GM12878 (cell line): Measurements from ENCODE around the gene CEP78. TPM values are rescaled to one million over a fixed set of nuclear protein-coding genes. Genes with fewer than 3 reads are reported as not detected.

ENCODE experiments used
- ATAC-seq: fragments of 200-7000 bp; cut with Tn5 transposase; 3 replicates; pipeline ENCODE4 v1.9.1; 2020; ENCODE audit warnings: mild to moderate bottlenecking, moderate library complexity
- BruUV-seq: library from RNA; stranded (reverse); fragments of 400-500 nt; replicated peaks from 2 replicates; lab custom pipeline; 2021; lab: Mats Ljungman, UMichigan
- CTCF ChIA-PET: fragments of 300-600 bp; sonication (Branson Sonifier 250); formaldehyde crosslinking; extraction: SDS; loops from one replicate; lab custom pipeline; 2021; ENCODE audit warnings: inconsistent platforms; lab: Yijun Ruan, JAX
- POLR2A ChIA-PET: fragments of 350-600 bp; formaldehyde crosslinking; extraction: SDS; loops from one replicate; lab custom pipeline; 2021; ENCODE audit warnings: inconsistent platforms; lab: Charles Lee
- RAD21 ChIA-PET: fragments of 300-600 bp; sonication (Branson Sonifier 250); formaldehyde crosslinking; loops from one replicate; lab custom pipeline; 2023; ENCODE audit warnings: antibody characterized with exemption; ENCODE audit not compliant: unreplicated experiment; lab: Charles Lee
- SMC1A ChIA-PET: fragments of 300-600 bp; sonication (Branson Sonifier 250); formaldehyde crosslinking; loops from one replicate; lab custom pipeline; 2023; ENCODE audit not compliant: unreplicated experiment, uncharacterized antibody; lab: Charles Lee
- DNase-seq: peaks from one replicate; pipeline ENCODE4 v3.0.0-alpha.2; 2011; ENCODE audit warnings: low read depth, low spot score
- FAIRE-seq: peaks from 3 replicates; lab custom pipeline; 2011; peaks lifted over from hg19 to GRCh38; lab: Jason Lieb, UNC
- H2AFZ ChIP-seq: 2 replicates; pipeline ENCODE4 v1.6.0; 2011; ENCODE audit warnings: low read depth, low read length, control low read depth; ENCODE audit not compliant: control insufficient read depth
- H3K27ac ChIP-seq: 2 replicates; pipeline ENCODE4 v1.5.1; 2011; ENCODE audit warnings: control low read depth; ENCODE audit not compliant: control insufficient read depth, insufficient read depth
- H3K27me3 ChIP-seq, 2 experiments: replicated peaks in 1 of 2; 2 replicates each; pipeline versions ENCODE4 v1.6.0 to v1.6.1; 2011; ENCODE audit warnings: low read length in 1 of 2; ENCODE audit not compliant: control insufficient read depth in 2 of 2, insufficient read depth in 2 of 2
- H3K36me3 ChIP-seq, 2 experiments: 2 replicates each; pipeline ENCODE4 v1.5.1; 2011; ENCODE audit warnings: low read length in 1 of 2; ENCODE audit not compliant: control insufficient read depth in 2 of 2, insufficient read depth in 2 of 2
- H3K4me1 ChIP-seq: 2 replicates; pipeline ENCODE4 v1.6.1; 2011; ENCODE audit warnings: mild to moderate bottlenecking, low read length, moderate library complexity, mixed read lengths; ENCODE audit not compliant: control insufficient read depth, insufficient read depth
- H3K4me2 ChIP-seq: 2 replicates; pipeline ENCODE4 v1.6.0; 2011; ENCODE audit warnings: control low read depth; ENCODE audit not compliant: control insufficient read depth, insufficient read depth
- H3K4me3 ChIP-seq: fragments of 200-600 bp; sonication (generic); 2 replicates; pipeline ENCODE4 v1.5.1; 2016
- H3K79me2 ChIP-seq: 2 replicates; pipeline ENCODE4 v1.6.0; 2011; ENCODE audit warnings: low read length; ENCODE audit not compliant: control insufficient read depth, insufficient read depth
- H3K9ac ChIP-seq: 2 replicates; pipeline ENCODE4 v1.8.0; 2011; ENCODE audit warnings: low read length, control low read depth, mixed read lengths; ENCODE audit not compliant: control insufficient read depth, insufficient read depth
- H3K9me3 ChIP-seq: replicated peaks from 3 replicates; pipeline ENCODE4 v1.5.1; 2011; ENCODE audit warnings: mild to moderate bottlenecking, low read length; ENCODE audit not compliant: control insufficient read depth, insufficient read depth
- H4K20me1 ChIP-seq: 2 replicates; pipeline ENCODE4 v1.6.0; 2011; ENCODE audit not compliant: control insufficient read depth, insufficient read depth
- BMI1 ChIP-seq: fragments of 450-650 bp; IDR thresholded peaks from 2 replicates; pipeline ENCODE4 v1.6.1; 2016; ENCODE audit warnings: mild to moderate bottlenecking, moderate library complexity, borderline replicate concordance
- BRCA1 ChIP-seq: IDR thresholded peaks from 2 replicates; pipeline ENCODE4 v1.6.1; 2011; ENCODE audit warnings: low read depth, low read length, improper control_type of control experiment
- EED ChIP-seq: sonication (generic); IDR thresholded peaks from 2 replicates; pipeline ENCODE4 v1.6.1; 2016; ENCODE audit warnings: antibody characterized with exemption, low read depth
- ELK1 ChIP-seq: IDR thresholded peaks from 2 replicates; pipeline ENCODE4 v1.6.1; 2012; ENCODE audit warnings: low read depth, low read length, improper control_type of control experiment
- ETV6 ChIP-seq, 2 experiments: fragments of 450-650 bp in 1 of 2; IDR thresholded peaks in 1 of 2; conservative IDR thresholded peaks in 1 of 2; 2 replicates each; pipeline ENCODE4 v1.6.1; 2014; ENCODE audit warnings: antibody characterized with exemption in 1 of 2, borderline replicate concordance in 1 of 2, low read depth in 1 of 2, mild to moderate bottlenecking in 1 of 2, moderate library complexity in 1 of 2
- FOXM1 ChIP-seq: IDR thresholded peaks from 2 replicates; pipeline ENCODE4 v1.6.1; 2012; ENCODE audit warnings: low read depth, mild to moderate bottlenecking, inconsistent platforms, low read length, moderate library complexity
- IKZF2 ChIP-seq, 2 experiments: fragments of 450-650 bp; IDR thresholded peaks; 2 replicates each; pipeline ENCODE4 v1.6.1; 2017; ENCODE audit warnings: mild to moderate bottlenecking in 2 of 2, moderate library complexity in 2 of 2
- JUND ChIP-seq: IDR thresholded peaks from 2 replicates; pipeline ENCODE4 v1.6.1; 2012; ENCODE audit warnings: low read depth, mild to moderate bottlenecking, low read length, improper control_type of control experiment, moderate library complexity
- MXI1 ChIP-seq: fragments of 150-350 bp; IDR thresholded peaks from 2 replicates; pipeline ENCODE4 v1.6.1; 2011; ENCODE audit warnings: low read depth, mild to moderate bottlenecking, inconsistent platforms, low read length, improper control_type of control experiment
- NR2C2 ChIP-seq: IDR thresholded peaks from 2 replicates; pipeline ENCODE4 v1.6.1; 2011; ENCODE audit warnings: borderline replicate concordance, low read depth; ENCODE audit not compliant: control insufficient read depth, insufficient read length
- RB1 ChIP-seq: fragments of 450-650 bp; formaldehyde crosslinking; IDR thresholded peaks from 2 replicates; pipeline ENCODE4 v1.6.1; 2017; ENCODE audit warnings: mild to moderate bottlenecking, borderline replicate concordance
- SIN3A ChIP-seq: IDR thresholded peaks from 2 replicates; pipeline ENCODE4 v1.6.1; 2012; ENCODE audit warnings: low read depth, low read length, improper control_type of control experiment
- SKIL ChIP-seq: fragments of 450-650 bp; IDR thresholded peaks from 2 replicates; pipeline ENCODE4 v1.6.1; 2017; ENCODE audit warnings: mild to moderate bottlenecking, low read depth, inconsistent platforms; ENCODE audit not compliant: poor library complexity, severe bottlenecking
- YY1 ChIP-seq: IDR thresholded peaks from 2 replicates; pipeline ENCODE4 v1.6.1; 2011; ENCODE audit warnings: low read depth, mild to moderate bottlenecking, low read length
- ZNF622 ChIP-seq: fragments of 450-650 bp; IDR thresholded peaks from 2 replicates; pipeline ENCODE4 v1.6.1; 2017; ENCODE audit warnings: mild to moderate bottlenecking, inconsistent platforms
- WGBS: methylation state at CpG from one replicate; pipeline ENCODE4 v1.1.6; 2016; ENCODE audit warnings: low lambda C conversion rate; ENCODE audit not compliant: insufficient replicate concordance, insufficient coverage; ENCODE audit errors: missing lambda C conversion rate; 5-methylcytosine and 5-hydroxymethylcytosine counted together
- in situ Hi-C: fragments of 300-500 bp; cut with MboI; formaldehyde crosslinking; loops from 9 replicates; pipeline ENCODE4 v1.14.3; 2018; ENCODE audit warnings: mixed read lengths
- intact Hi-C: fragments of 100-400 bp; cut with micrococcal nuclease; formaldehyde crosslinking; loops from one replicate; pipeline ENCODE4 v1.14.2; 2022; ENCODE audit not compliant: unreplicated experiment
- polyA plus RNA-seq, 11 experiments: library from polyadenylated mRNA; depleted of rRNA in 4 of 11; unstranded in 6 of 11; stranded (reverse) in 5 of 11; fragments of >200 nt; fragmentation: Nextera tagmentation in 4 of 11; fragmentation: Illumina TruSeq in 1 of 11; extraction: Ambion mirVana in 4 of 11; extraction: Trizol in 1 of 11; gene quantifications; 1 replicate in 1 of 11; 2 replicates in 10 of 11; pipeline versions ENCODE4 v1.2.1 to v1.2.3, GENCODE V29; 2011 to 2016; ENCODE audit warnings: inconsistent platforms in 2 of 11, missing spikeins in 2 of 11, low read depth in 1 of 11
- total RNA-seq, 4 experiments: library from RNA; depleted of rRNA in 3 of 4; stranded (reverse); fragments of >200 nt in 3 of 4; fragmentation: Illumina TruSeq in 1 of 4; extraction: Trizol in 1 of 4; gene quantifications; 2 replicates each; pipeline versions ENCODE4 v1.2.1 to v1.2.3, GENCODE V29; 2013 to 2021
- TF ChIP-seq, protein P1 (sequence below): IDR thresholded peaks from 2 replicates; pipeline ENCODE4 v1.6.1; 2011; ENCODE audit warnings: borderline replicate concordance, low read depth, mild to moderate bottlenecking, moderate library complexity, low read length; ENCODE audit not compliant: insufficient read depth, poor library complexity, severe bottlenecking
- TF ChIP-seq, protein P2 (sequence below): IDR thresholded peaks from 2 replicates; pipeline ENCODE4 v1.6.1; 2012; ENCODE audit warnings: low read length, inconsistent platforms

CEP78 gene
- total and polyA plus RNA-seq, 10 of the 15 experiments (the other 5 are each of a cell fraction or from before 2014, with no cell fraction given) = 4.1 to 44.9 (median 27.9) TPM

- POLR2A ChIA-PET = no interaction called here
- CTCF ChIA-PET = no interaction called here
- Histone ChIP-seq H4K20me1 (no peaks in the 10 kb centered on the region), H3K79me2 (no peaks in the 10 kb centered on the region), H3K9ac (no peak overlapping the region), H3K27ac (no peak overlapping the region), H3K4me3 (no peak overlapping the region), H3K4me2 (no peak overlapping the region), H3K27me3 (no peaks in the 10 kb centered on the region), H3K4me1 (no peaks in the 10 kb centered on the region), H3K9me3 (no peaks in the 10 kb centered on the region), H2AFZ (no peak overlapping the region), H3K36me3 (peaks cover 0 to 9% of the 10 kb centered on the region in 2 experiments; a peak in 3 of 4 replicates)
- ATAC-seq (no peak), DNase-seq (no peak), FAIRE-seq (no peak)
- SMC1A ChIA-PET = no interaction called here
- 81% methylated on average over 6 of the region's 6 CpGs for WGBS
- in situ Hi-C loops = no loop called here
- intact Hi-C loops = no loop called here
- RAD21 ChIA-PET = no interaction called here
- no TSS peak for BruUV-seq
- TF ChIP-seq JUND (no peak), SIN3A (no peak), BMI1 (no peak), MXI1 (no peak), YY1 (no peak), ZNF622 (no peak), IKZF2 (IDR thresholded peaks at IDR 0.05) (no peak), NR2C2 (no peak), FOXM1 (no peak), EED (no peak), RB1 (no peak), ELK1 (no peak), ETV6 (conservative IDR thresholded peaks at IDR 0.05 in 1 of 2, IDR thresholded peaks at IDR 0.05 in 1 of 2; ENCODE audit: borderline replicate concordance in 1 of 2, low read depth in 1 of 2) (no peak), SKIL (no peak), BRCA1 (no peak)
- TF ChIP-seq, protein P1, sequence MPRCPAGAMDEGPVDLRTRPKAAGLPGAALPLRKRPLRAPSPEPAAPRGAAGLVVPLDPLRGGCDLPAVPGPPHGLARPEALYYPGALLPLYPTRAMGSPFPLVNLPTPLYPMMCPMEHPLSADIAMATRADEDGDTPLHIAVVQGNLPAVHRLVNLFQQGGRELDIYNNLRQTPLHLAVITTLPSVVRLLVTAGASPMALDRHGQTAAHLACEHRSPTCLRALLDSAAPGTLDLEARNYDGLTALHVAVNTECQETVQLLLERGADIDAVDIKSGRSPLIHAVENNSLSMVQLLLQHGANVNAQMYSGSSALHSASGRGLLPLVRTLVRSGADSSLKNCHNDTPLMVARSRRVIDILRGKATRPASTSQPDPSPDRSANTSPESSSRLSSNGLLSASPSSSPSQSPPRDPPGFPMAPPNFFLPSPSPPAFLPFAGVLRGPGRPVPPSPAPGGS = no peak
- TF ChIP-seq, protein P2, sequence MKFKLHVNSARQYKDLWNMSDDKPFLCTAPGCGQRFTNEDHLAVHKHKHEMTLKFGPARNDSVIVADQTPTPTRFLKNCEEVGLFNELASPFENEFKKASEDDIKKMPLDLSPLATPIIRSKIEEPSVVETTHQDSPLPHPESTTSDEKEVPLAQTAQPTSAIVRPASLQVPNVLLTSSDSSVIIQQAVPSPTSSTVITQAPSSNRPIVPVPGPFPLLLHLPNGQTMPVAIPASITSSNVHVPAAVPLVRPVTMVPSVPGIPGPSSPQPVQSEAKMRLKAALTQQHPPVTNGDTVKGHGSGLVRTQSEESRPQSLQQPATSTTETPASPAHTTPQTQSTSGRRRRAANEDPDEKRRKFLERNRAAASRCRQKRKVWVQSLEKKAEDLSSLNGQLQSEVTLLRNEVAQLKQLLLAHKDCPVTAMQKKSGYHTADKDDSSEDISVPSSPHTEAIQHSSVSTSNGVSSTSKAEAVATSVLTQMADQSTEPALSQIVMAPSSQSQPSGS = no peak
Measured at GRCh38 chr9:78319197-78320029, 83.5 kb downstream of the CEP78 start.
